Nephron (organoid): Measurements from ENCODE around the gene MYO16.
"Not testable (repeated sequence)": the region's sequence is repeated elsewhere in the genome, so short reads cannot be mapped to it uniquely, and the experiment has no call there.

ENCODE experiments used
- H3K27ac Mint-ChIP-seq, 3 experiments: 2 replicates each; pipeline ENCODE4 v1.8.0; 2020; ENCODE audit warnings: mixed read lengths in 3 of 3, mild to moderate bottlenecking in 2 of 3, moderate library complexity in 1 of 3
- H3K27me3 Mint-ChIP-seq: 2 replicates; pipeline ENCODE4 v1.8.0; 2021; ENCODE audit warnings: low read depth, mild to moderate bottlenecking, moderate library complexity, mixed read lengths
- H3K36me3 Mint-ChIP-seq: 2 replicates; pipeline ENCODE4 v1.8.0; 2020; ENCODE audit warnings: low read depth, mixed read lengths
- H3K4me1 Mint-ChIP-seq: 2 replicates; pipeline ENCODE4 v1.8.0; 2020; ENCODE audit warnings: mixed read lengths
- H3K4me3 Mint-ChIP-seq, 3 experiments: 2 replicates each; pipeline ENCODE4 v1.8.0; 2020; ENCODE audit warnings: mild to moderate bottlenecking in 3 of 3, mixed read lengths in 3 of 3, moderate library complexity in 2 of 3
- H3K9me3 Mint-ChIP-seq: 2 replicates; pipeline ENCODE4 v1.8.0; 2020; ENCODE audit warnings: mixed read lengths
- TF ChIP-seq, protein P1 (sequence below), 3 experiments: fragments of 200-600 bp; sonication (generic); IDR thresholded peaks; one replicate each; pipeline ENCODE4 v1.5.0; 2021; ENCODE audit warnings: antibody characterized with exemption in 3 of 3; ENCODE audit not compliant: unreplicated experiment in 3 of 3

MYO16 gene

DNA sequence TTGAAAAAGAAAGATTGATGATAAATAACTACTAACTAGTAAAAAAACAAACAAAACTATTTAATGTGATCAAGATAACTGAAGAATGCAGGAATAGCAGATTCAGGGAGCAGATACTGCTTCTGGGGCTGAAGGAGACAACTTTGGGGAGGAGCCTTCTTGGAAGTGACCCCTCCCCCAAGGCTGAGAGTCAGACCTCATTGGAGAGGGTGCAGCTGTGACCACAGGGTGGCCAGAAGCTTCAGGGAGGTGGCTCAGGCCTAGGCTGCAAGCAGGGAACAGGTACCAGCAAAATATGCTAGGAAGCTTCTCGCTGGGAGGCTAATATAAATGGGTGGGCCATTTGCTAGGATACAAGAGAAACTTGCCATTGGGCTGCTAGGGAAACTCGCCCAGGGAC is 149.9 kb downstream of the MYO16 start:
- peaks cover 4% of the 10 kb centered on the region for H3K36me3 Mint-ChIP-seq
- TF ChIP-seq, protein P1, sequence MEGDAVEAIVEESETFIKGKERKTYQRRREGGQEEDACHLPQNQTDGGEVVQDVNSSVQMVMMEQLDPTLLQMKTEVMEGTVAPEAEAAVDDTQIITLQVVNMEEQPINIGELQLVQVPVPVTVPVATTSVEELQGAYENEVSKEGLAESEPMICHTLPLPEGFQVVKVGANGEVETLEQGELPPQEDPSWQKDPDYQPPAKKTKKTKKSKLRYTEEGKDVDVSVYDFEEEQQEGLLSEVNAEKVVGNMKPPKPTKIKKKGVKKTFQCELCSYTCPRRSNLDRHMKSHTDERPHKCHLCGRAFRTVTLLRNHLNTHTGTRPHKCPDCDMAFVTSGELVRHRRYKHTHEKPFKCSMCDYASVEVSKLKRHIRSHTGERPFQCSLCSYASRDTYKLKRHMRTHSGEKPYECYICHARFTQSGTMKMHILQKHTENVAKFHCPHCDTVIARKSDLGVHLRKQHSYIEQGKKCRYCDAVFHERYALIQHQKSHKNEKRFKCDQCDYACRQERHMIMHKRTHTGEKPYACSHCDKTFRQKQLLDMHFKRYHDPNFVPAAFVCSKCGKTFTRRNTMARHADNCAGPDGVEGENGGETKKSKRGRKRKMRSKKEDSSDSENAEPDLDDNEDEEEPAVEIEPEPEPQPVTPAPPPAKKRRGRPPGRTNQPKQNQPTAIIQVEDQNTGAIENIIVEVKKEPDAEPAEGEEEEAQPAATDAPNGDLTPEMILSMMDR (IDR thresholded peaks at IDR 0.05; ENCODE audit: unreplicated experiment in 3 of 3), result no peak
- H3K4me3 Mint-ChIP-seq, result no peak overlapping the region
- H3K27me3 Mint-ChIP-seq, result no peaks in the 10 kb centered on the region
- peaks cover 8% of the 10 kb centered on the region for H3K9me3 Mint-ChIP-seq
- H3K4me1 Mint-ChIP-seq, result no peaks in the 10 kb centered on the region
- no peak overlapping the region for H3K27ac Mint-ChIP-seq

DNA sequence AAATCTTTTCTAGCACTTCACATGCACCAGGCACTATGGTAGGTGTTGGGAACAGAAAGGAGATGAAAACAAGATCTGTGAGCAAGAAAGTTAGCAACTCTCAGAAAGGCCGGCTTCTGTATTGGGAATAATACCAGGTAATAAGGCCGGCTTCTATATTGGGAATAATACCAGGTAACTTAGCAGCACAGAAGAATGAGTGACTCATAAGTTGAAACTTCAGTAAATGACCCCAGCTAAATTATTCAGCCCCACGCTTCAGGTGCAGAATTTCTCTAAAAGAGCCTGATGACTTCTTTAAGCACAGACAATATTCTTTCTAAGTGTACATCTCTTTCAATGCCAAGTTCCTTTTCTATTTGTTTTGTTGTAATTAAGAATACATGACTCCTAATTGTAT is 151.3 kb downstream of the MYO16 start:
- TF ChIP-seq, protein P1 (IDR thresholded peaks at IDR 0.05; ENCODE audit: unreplicated experiment in 3 of 3), result no peak
- H3K9me3 Mint-ChIP-seq, result peaks cover 8% of the 10 kb centered on the region
- H3K27me3 Mint-ChIP-seq, result no peaks in the 10 kb centered on the region
- no peak overlapping the region for H3K4me3 Mint-ChIP-seq
- H3K27ac Mint-ChIP-seq, result peak overlapping the region in 1 of 3 experiments; percentile 8
- H3K4me1 Mint-ChIP-seq, result no peaks in the 10 kb centered on the region
- peaks cover 4% of the 10 kb centered on the region for H3K36me3 Mint-ChIP-seq

DNA sequence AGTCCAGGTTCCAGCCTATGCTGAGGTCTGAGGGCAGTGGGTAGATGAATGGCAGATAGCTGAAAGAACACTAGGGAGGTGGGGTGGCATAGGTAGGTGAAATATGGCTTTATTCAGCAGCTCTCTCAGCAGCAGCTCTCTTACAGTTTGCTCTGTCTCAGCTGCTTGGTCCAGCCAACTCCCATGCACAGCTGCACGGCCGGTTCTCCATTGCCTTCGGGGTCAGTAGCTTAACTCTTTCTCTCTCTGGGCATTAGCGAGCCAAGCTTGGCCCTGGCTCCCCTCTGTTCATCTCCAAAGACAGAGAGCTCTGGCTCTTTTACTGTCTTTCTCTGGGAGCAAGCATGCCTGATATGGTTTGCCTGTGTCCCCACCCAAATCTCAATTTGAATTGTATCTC is 151.9 kb downstream of the MYO16 start:
- Mint-ChIP-seq H3K27me3 (no peaks in the 10 kb centered on the region), H3K4me3 (no peak overlapping the region)
- TF ChIP-seq, protein P1 (IDR thresholded peaks at IDR 0.05; ENCODE audit: unreplicated experiment in 3 of 3), result no peak

DNA sequence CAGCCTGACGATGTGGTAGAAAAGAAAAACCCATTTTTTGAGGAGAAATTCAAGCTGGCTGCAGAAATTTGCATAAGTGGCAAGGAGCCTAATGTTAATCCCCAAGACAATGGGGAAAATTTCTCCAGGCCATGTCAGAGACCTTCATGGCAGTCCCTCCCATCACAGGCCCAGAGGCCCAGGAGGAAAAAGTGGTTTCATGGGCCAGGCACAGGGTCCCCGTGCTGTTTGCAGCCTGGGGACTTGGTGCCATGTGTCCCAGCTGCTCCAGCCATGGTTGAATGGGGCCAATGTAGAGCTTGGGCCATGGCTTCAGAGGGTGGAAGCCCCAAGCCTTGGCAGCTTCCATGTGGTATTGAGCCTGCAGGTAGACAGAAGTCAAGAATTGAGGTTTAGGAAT is 153.1 kb downstream of the MYO16 start:
- H3K4me1 Mint-ChIP-seq, H3K27ac Mint-ChIP-seq, H3K36me3 Mint-ChIP-seq, H3K4me3 Mint-ChIP-seq, H3K9me3 Mint-ChIP-seq, H3K27me3 Mint-ChIP-seq: not testable (repeated sequence)

More for the DNA sequence above, 151.9 kb downstream of the MYO16 start:
- peaks cover 8% of the 10 kb centered on the region for H3K9me3 Mint-ChIP-seq
- no peak overlapping the region for H3K27ac Mint-ChIP-seq
- H3K36me3 Mint-ChIP-seq, result peaks cover 4% of the 10 kb centered on the region
- no peaks in the 10 kb centered on the region for H3K4me1 Mint-ChIP-seq

- Mint-ChIP-seq H3K27me3 (no peaks in the 10 kb centered on the region), H3K27ac (no peak overlapping the region), H3K9me3 (peaks cover 8% of the 10 kb centered on the region), H3K36me3 (peaks cover 4% of the 10 kb centered on the region), H3K4me3 (no peak overlapping the region), H3K4me1 (peaks cover 5% of the 10 kb centered on the region)
- TF ChIP-seq, protein P1 (IDR thresholded peaks at IDR 0.05; ENCODE audit: unreplicated experiment in 3 of 3), result no peak
These were observed 156.4 kb downstream of the MYO16 start for GRCh38 chr13:108785844-108786243.

DNA sequence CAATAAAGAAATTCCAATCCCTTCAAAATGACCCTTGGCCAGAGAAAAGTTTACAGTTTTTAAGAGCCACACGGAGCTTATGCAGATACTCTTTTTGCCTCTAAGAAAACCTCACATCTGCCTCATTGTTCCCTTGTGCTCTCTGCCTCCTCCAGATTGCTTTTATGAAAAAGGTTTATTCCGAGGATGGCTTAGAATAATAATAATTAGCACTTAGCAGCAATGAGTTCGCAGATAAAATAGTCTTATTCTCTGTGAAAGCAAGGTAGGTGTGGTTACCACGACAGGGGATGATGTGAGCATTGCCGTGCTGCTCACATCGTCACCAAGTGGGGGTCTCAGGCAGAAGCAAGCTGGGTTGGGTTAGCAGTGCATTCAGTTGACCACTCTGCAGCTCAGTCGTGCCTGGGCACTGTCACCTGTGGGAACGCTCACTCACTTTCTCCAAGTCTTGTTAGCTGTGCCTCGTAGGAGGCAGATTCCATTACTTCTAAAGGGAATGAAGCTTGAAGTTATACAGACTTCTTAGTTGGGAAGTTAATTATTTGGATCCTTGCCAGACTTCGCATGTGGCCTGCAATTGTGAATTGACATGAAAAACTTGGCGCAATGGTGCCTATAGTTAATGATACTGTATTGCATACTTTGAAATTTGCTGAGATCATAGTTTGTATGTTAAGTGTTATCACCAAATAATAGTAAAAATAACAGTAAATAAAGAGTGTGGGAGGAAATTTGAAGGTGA is 157.2 kb downstream of the MYO16 start:
- Mint-ChIP-seq H3K4me1 (peaks cover 5% of the 10 kb centered on the region), H3K4me3 (no peak overlapping the region), H3K27me3 (no peaks in the 10 kb centered on the region), H3K27ac (peak overlapping the region in 2 of 3 experiments; percentile 31 to 52), H3K9me3 (peaks cover 7% of the 10 kb centered on the region), H3K36me3 (peaks cover 4% of the 10 kb centered on the region)
- TF ChIP-seq, protein P1 (IDR thresholded peaks at IDR 0.05; ENCODE audit: unreplicated experiment in 3 of 3), result no peak
